Rectal smooth muscle tissue (tissue), 1 donor: Measurements from ENCODE around the gene KIF3B.
"Not testable (repeated sequence)": the region's sequence is repeated elsewhere in the genome, so short reads cannot be mapped to it uniquely, and the experiment has no call there.

Experiments used
- H3K27ac ChIP-seq: one replicate; pipeline ENCODE4 v1.7.0; 2013; ENCODE audit warnings: low read depth, low read length, inconsistent platforms
- H3K27me3 ChIP-seq: one replicate; pipeline ENCODE4 v1.7.0; 2013; ENCODE audit warnings: low read length; ENCODE audit not compliant: control insufficient read depth, insufficient read depth
- H3K36me3 ChIP-seq: one replicate; pipeline ENCODE4 v1.7.0; 2013; ENCODE audit warnings: low read length; ENCODE audit not compliant: control insufficient read depth, insufficient read depth
- H3K4me1 ChIP-seq: one replicate; pipeline ENCODE4 v1.7.0; 2013; ENCODE audit warnings: low read length; ENCODE audit not compliant: control insufficient read depth, insufficient read depth
- H3K4me3 ChIP-seq: one replicate; pipeline ENCODE4 v1.7.0; 2013; ENCODE audit warnings: low read length
- H3K9ac ChIP-seq: one replicate; pipeline ENCODE4 v1.7.0; 2013; ENCODE audit warnings: low read length

KIF3B gene

GRCh38 chr20:32327087-32327681, 49.7 kb downstream of the KIF3B start:
- Histone ChIP-seq H3K9ac (no peak overlapping the region), H3K4me3 (no peak overlapping the region), H3K36me3 (peaks cover 8% of the 10 kb centered on the region), H3K4me1 (no peaks in the 10 kb centered on the region), H3K27me3 (no peaks in the 10 kb centered on the region), H3K27ac (no peak overlapping the region)

DNA sequence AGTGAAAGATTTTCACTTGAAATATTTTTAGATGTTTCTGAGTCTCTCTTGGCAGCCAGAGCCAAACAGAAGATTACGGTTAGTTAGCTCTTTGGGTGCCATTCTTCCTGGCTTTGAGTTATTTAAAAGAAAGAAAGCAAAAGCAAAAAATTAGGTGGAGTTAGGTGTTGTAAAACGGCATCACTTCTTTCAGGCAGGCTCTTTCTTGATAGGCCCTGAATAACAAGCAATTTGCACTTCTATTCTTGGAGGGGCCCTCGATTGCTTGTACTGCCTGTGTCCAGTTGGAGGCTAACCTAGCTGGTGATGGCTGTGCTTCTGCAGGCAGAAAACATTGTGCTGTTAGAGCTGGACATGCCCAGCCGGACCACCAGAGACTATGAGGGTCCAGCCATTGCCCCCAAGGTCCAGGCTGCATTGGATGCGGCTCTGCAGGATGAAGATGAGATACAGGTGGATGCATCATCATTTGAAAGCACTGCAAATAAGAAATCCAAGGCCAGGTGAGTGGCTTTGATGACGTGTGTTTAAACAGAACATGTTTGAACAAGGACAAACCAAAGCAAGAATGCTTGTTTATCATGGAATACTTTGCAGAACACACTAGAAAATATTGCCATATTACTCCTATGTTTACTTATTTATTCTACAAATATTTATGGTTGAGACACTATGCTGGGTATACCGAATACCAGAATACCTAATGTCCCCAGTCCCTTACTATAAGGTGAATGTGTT, 52.5 kb downstream of the KIF3B start:
- no peak overlapping the region for H3K27ac ChIP-seq
- no peaks in the 10 kb centered on the region for H3K4me1 ChIP-seq
- H3K4me3 ChIP-seq, result no peak overlapping the region
- no peak overlapping the region for H3K9ac ChIP-seq
- H3K27me3 ChIP-seq, result no peaks in the 10 kb centered on the region
- H3K36me3 ChIP-seq, result peaks cover 17% of the 10 kb centered on the region

DNA sequence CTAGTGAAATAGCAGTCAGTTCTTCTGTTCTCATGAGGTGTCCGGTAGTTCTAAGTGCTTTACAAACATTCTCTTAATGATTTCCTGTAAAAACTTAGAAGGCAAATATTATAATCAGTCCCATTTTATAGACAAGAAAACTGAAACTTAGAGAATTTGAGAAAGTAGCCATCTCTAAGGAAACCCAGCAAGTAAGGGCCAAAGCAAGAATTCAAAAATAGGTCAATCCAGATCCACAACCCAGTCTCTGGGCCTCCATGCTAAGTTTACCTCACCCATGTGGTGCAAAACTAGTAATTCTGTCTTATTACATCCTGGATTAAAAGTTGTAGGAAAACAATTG, 53.1 kb downstream of the KIF3B start:
- Histone ChIP-seq H3K27ac (no peak overlapping the region), H3K36me3 (peaks cover 17% of the 10 kb centered on the region), H3K4me3 (no peak overlapping the region), H3K4me1 (no peaks in the 10 kb centered on the region), H3K27me3 (no peaks in the 10 kb centered on the region), H3K9ac (no peak overlapping the region)

- H3K9ac ChIP-seq, result no peak overlapping the region
- no peaks in the 10 kb centered on the region for H3K27me3 ChIP-seq
- H3K4me1 ChIP-seq, result peaks cover 2% of the 10 kb centered on the region
- no peak overlapping the region for H3K4me3 ChIP-seq
- peaks cover 12% of the 10 kb centered on the region for H3K36me3 ChIP-seq
- no peak overlapping the region for H3K27ac ChIP-seq
These were observed 55.2 kb downstream of the KIF3B start for GRCh38 chr20:32332614-32333013.

- no peak overlapping the region for H3K9ac ChIP-seq
- H3K4me3 ChIP-seq, result no peak overlapping the region
- H3K27me3 ChIP-seq, result no peaks in the 10 kb centered on the region
- H3K36me3 ChIP-seq, result peaks cover 12% of the 10 kb centered on the region
- no peak overlapping the region for H3K27ac ChIP-seq
- peaks cover 2% of the 10 kb centered on the region for H3K4me1 ChIP-seq
These were observed 55.9 kb downstream of the KIF3B start for GRCh38 chr20:32333181-32333987.

DNA sequence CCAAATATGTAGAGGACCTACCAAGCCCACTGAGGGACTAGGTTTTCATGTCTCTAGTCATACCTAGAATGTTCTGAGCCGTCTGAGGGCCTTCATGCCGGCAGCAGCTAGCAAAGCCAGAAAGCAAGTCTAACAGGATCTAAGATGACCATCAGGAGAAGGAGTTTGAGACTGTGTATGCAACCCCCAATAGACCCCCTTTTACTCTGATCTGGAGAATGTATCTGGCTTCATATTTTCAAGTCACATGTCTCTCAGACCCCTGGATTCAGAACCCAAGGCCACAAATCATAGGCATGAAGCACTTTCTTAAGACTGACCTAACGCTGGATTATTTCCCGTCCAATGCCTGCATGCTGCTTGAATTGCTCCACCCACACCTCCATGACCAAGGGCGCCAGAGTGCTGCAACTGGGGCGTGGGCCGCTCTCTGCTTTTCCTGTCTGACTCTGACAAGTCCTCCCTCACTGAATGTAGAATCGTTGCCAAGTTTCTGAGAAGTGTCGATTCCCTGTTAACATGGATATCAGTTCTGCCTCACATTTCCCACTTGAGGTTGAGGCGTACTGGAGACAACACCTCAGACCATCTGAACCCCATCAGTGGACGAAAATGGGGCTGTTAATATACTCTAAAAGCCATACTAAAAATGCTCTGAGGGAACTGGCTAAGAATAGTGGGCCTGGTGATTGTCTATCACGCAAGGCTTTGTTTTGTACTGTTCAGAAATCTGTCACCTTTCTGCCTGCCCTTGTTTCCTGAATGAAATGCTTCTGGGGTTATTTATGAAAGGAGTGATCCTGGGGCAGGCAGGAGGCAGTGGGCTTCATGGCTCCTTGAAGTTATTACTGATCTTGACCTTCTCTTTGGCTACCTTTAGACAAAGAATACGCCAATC, 56.8 kb downstream of the KIF3B start:
- Histone ChIP-seq H3K27me3 (no peaks in the 10 kb centered on the region), H3K4me3 (no peak overlapping the region), H3K27ac (no peak overlapping the region), H3K9ac (no peak overlapping the region), H3K4me1 (peaks cover 2% of the 10 kb centered on the region), H3K36me3 (peaks cover 12% of the 10 kb centered on the region)

DNA sequence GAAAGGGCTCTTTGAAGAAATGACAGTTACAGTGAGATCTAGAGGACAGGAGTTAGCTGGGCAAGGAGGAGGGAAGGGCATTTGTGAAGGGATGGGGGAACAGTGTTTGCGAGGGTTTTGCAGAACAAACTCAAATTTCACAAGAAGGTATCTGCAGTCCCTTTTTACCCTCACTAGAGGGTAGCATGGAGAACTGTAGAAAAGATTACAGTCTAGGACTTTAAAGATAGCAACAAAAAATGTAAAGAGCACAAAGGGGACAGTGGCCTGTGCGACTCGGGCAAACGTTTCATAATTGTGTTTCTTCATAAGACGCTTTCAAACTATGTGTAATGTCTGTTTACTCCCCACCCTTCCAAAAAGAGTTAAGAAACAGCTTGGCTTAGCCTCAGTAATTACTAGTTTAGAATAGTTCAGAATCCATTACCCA, 59.5 kb downstream of the KIF3B start:
- Histone ChIP-seq H3K36me3 (peaks cover 9% of the 10 kb centered on the region), H3K4me3 (no peak overlapping the region), H3K27ac (no peak overlapping the region), H3K9ac (no peak overlapping the region), H3K4me1 (peaks cover 2% of the 10 kb centered on the region), H3K27me3 (no peaks in the 10 kb centered on the region)

- Histone ChIP-seq H3K27ac (no peak overlapping the region), H3K36me3 (no peaks in the 10 kb centered on the region), H3K4me3 (no peak overlapping the region), H3K4me1 (peaks cover 2% of the 10 kb centered on the region), H3K9ac (no peak overlapping the region), H3K27me3 (no peaks in the 10 kb centered on the region)
These were observed 60.6 kb downstream of the KIF3B start for GRCh38 chr20:32337937-32338661.

DNA sequence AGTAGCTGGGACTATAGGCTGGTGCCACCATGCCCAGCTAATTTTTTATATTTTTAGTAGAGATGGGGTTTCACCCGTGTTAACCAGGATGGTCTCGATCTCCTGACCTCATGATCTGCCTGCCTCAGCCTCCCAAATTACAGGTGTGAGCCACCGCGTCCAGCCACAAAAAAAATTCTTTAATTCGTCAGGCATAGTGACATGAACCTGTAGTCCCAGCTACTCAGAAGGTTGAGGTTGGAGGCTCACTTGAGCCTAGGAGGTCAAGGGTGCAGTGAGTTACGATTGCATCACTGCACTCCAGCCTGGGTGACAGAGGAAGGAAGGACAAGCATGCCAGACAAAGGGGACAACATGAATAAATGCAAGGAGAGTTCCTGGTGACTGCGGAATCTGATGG, 61.2 kb downstream of the KIF3B start:
- Histone ChIP-seq H3K36me3 (no peaks in the 10 kb centered on the region), H3K27me3 (no peaks in the 10 kb centered on the region), H3K27ac (peak overlapping the region; percentile 14), H3K9ac (no peak overlapping the region), H3K4me1 (peaks cover 2% of the 10 kb centered on the region), H3K4me3 (no peak overlapping the region)

GRCh38 chr20:32339116-32339515, 61.7 kb downstream of the KIF3B start:
- H3K27me3 ChIP-seq, result no peaks in the 10 kb centered on the region
- no peaks in the 10 kb centered on the region for H3K36me3 ChIP-seq
- H3K4me3 ChIP-seq, result no peak overlapping the region
- H3K4me1 ChIP-seq, result peaks cover 2% of the 10 kb centered on the region
- no peak overlapping the region for H3K27ac ChIP-seq
- no peak overlapping the region for H3K9ac ChIP-seq

DNA sequence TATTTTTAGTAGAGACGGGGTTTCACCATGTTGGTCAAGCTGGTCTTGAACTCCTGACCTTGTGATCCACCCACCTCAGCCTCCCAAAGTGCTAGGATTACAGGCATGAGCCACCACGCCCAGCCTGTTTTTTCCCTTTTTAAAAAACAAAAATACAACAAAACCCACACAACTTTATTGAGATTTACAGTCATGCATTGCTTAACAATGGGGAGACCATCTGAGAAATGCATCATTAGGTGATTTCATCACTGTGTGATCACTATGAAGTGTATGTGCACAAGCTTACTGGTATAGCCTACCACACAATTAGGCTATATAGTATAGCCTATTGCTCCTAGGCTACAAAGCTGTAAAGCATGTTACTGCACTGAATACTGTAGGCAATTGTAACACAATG, 63.6 kb downstream of the KIF3B start:
- H3K4me1 ChIP-seq, H3K4me3 ChIP-seq, H3K36me3 ChIP-seq, H3K27ac ChIP-seq, H3K9ac ChIP-seq, H3K27me3 ChIP-seq: not testable (repeated sequence)
